Sigmoid colon (tissue), 7 donors: ENCODE measurements around the gene PRKCB. TPM values are rescaled to one million over a fixed set of nuclear protein-coding genes. Genes with fewer than 3 reads are reported as not detected.

Source experiments
- DNase-seq: peaks from one replicate; pipeline ENCODE4 v3.0.0-alpha.2; 2019
- H3K27ac ChIP-seq, 4 donors: fragments of 200-600 bp; sonication (generic); one replicate each; pipeline ENCODE4 v1.5.1; 2016 to 2019; ENCODE audit warnings: mild to moderate bottlenecking in 1 of 4
- H3K27me3 ChIP-seq, 3 donors: fragments of 200-600 bp; sonication (generic); one replicate each; pipeline ENCODE4 v1.5.1; 2019; ENCODE audit warnings: mild to moderate bottlenecking in 1 of 3
- H3K36me3 ChIP-seq, 4 donors: fragments of 200-600 bp; sonication (generic); one replicate each; pipeline ENCODE4 v1.5.1; 2016 to 2019
- H3K4me1 ChIP-seq, 4 donors: fragments of 200-600 bp; sonication (generic); one replicate each; pipeline ENCODE4 v1.5.1; 2017 to 2019
- H3K4me3 ChIP-seq, 4 donors: fragments of 200-600 bp; sonication (generic); one replicate each; pipeline ENCODE4 v1.5.1; 2017 to 2019; ENCODE audit warnings: mild to moderate bottlenecking in 2 of 4, moderate library complexity in 1 of 4
- H3K9me3 ChIP-seq, 4 donors: fragments of 200-600 bp in 3 of 4; sonication (generic) in 3 of 4; one replicate each; pipeline versions ENCODE4 v1.5.1 to v1.6.1; 2013 to 2019
- EP300 ChIP-seq, 4 donors: sonication (generic); formaldehyde crosslinking; IDR thresholded peaks; one replicate each; pipeline ENCODE4 v1.6.1; 2017; ENCODE audit warnings: antibody characterized with exemption in 4 of 4
- POLR2A ChIP-seq, 2 donors: fragments of 450-650 bp; IDR thresholded peaks; one replicate each; pipeline ENCODE4 v1.6.1; 2016; ENCODE audit warnings: antibody characterized with exemption in 2 of 2, mild to moderate bottlenecking in 2 of 2, moderate library complexity in 2 of 2
- POLR2AphosphoS5 ChIP-seq, 4 donors: sonication (generic); formaldehyde crosslinking; IDR thresholded peaks; one replicate each; pipeline ENCODE4 v1.6.1; 2017; ENCODE audit warnings: antibody characterized with exemption in 4 of 4
- WGBS, 2 donors: extraction: QIAGEN DNeasy Blood & Tissue Kit; methylation state at CpG; one replicate each; pipeline ENCODE4 v1.1.7; 2013; 5-methylcytosine and 5-hydroxymethylcytosine counted together
- intact Hi-C: fragments of 100-400 bp; cut with DNase I; formaldehyde crosslinking; loops from one replicate; pipeline ENCODE4 v1.15.1; 2023
- polyA plus RNA-seq, 3 donors: library from polyadenylated mRNA; stranded (reverse); fragments of 200-250 nt; gene quantifications; one replicate each; pipeline ENCODE4 v1.2.3, GENCODE V29; 2013
- small RNA-seq, 3 donors: library from RNA; depleted of rRNA; stranded (forward); fragments of <200 nt; gene quantifications; one replicate each; pipeline ENCODE3, GENCODE V24; 2016
- total RNA-seq, 4 donors: library from RNA; depleted of rRNA; stranded (reverse); fragments of >200 nt; gene quantifications; one replicate each; pipeline ENCODE4 v1.1.0, GENCODE V29; 2016
- TF ChIP-seq, protein P1 (sequence below), 4 experiments: fragments of 450-650 bp in 3 of 4; fragments of 200-600 bp in 1 of 4; IDR thresholded peaks; one replicate each; pipeline ENCODE4 v1.5.1; 2016 to 2019; ENCODE audit warnings: antibody characterized with exemption in 4 of 4, mild to moderate bottlenecking in 3 of 4, moderate library complexity in 2 of 4
- donor health status: healthy with polysubstance abuse.
- donor health status: Bipolar disorder and iron deficiency.
- donor health status: healthy.

The PRKCB gene
- total and polyA plus RNA-seq, 7 donors, result 3.0 to 43.8 (median 21.4) TPM

DNA sequence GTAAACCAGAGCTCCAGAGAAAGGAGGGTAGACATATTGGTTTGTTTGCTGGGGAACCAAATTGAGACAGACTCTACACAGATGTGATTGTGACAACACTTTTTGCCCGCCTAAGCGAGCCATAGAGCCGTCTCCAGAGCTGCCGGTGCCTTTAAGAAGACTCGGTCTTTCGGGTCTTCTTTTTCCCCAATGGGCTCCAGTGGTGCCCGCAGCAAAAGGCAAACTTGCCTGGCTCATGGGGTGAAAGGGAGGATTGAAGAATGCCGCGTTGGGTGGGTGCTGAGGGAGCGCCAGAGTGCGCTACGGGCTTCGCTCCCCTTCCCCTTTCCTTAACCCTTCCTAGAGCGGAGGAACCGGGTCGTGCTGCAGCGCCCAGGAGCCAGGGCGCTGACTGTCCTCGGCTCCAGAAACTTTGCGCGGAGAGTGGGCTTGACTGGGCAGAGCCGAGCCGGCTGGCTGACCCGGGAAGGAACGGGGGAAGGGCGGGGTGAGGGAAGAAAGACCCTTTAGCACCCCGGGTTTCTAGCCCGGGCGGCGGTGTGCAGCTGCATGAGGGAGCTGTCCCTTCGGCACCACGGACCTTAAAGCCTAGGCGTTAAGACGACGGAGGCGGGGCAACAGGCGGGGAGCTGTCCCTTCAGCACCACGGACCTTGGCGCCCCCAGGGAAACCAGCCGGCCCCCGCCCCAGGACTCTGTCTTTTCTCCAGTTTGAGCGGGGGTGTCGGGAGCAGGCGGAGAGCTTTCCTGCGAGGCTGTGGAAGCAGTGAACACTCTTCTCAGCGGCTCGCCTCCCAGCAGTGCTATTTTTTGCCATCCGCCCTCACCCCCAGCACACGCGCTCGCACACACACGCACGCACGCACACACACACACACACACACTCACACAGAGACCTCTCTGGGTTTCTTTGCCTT lies 419.9 kb downstream of the PRKCB start, which contains the start of gene CACNG3:
Gene CACNG3, plus strand, starts transcription at position 880 of the 916 bp plus-strand sequence. CDS start 420 bp downstream, outside the sequence.
- WGBS, 2 donors, result 7 to 19% methylated on average over 54 of the region's 54 CpGs
- Histone ChIP-seq H3K9me3 (no peaks in the 10 kb centered on the region), H3K27me3 (peaks cover 5 to 63% (median 36%) of the 10 kb centered on the region in 3 donors), H3K4me3 (no peak within 1 kb of the TSS), H3K27ac (no peak within 1 kb of the TSS), H3K4me1 (peaks cover 0 to 5% (median 0%) of the 10 kb centered on the region in 4 donors), H3K36me3 (no peaks in the 10 kb centered on the region)
- TF ChIP-seq, protein P1, sequence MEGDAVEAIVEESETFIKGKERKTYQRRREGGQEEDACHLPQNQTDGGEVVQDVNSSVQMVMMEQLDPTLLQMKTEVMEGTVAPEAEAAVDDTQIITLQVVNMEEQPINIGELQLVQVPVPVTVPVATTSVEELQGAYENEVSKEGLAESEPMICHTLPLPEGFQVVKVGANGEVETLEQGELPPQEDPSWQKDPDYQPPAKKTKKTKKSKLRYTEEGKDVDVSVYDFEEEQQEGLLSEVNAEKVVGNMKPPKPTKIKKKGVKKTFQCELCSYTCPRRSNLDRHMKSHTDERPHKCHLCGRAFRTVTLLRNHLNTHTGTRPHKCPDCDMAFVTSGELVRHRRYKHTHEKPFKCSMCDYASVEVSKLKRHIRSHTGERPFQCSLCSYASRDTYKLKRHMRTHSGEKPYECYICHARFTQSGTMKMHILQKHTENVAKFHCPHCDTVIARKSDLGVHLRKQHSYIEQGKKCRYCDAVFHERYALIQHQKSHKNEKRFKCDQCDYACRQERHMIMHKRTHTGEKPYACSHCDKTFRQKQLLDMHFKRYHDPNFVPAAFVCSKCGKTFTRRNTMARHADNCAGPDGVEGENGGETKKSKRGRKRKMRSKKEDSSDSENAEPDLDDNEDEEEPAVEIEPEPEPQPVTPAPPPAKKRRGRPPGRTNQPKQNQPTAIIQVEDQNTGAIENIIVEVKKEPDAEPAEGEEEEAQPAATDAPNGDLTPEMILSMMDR (IDR thresholded peaks at IDR 0.05), result no peak
- TF ChIP-seq EP300 (IDR thresholded peaks at IDR 0.05) (no peak), POLR2AphosphoS5 (IDR thresholded peaks at IDR 0.05) (no peak), POLR2A (IDR thresholded peaks at IDR 0.05) (no peak)
- intact Hi-C loops, result loop anchor here (5.0 kb wide), 1 partner anchor 213 kb away; no protein-coding TSS in a partner anchor
- no peak for DNase-seq

GRCh38 chr16:24257958-24258357 lies 422.2 kb downstream of the PRKCB start:
- H3K27me3 ChIP-seq, result peaks cover 5 to 63% (median 36%) of the 10 kb centered on the region in 3 donors

GRCh38 chr16:24258791-24259190 lies 423.0 kb downstream of the PRKCB start:
- intact Hi-C loops, result loop anchor here (5.0 kb wide), 1 partner anchor 216 kb away; no protein-coding TSS in a partner anchor
- 71 to 75% methylated on average over 1 of the region's 1 CpG for WGBS, 2 donors
- Histone ChIP-seq H3K36me3 (no peaks in the 10 kb centered on the region), H3K27ac (no peak overlapping the region), H3K9me3 (no peaks in the 10 kb centered on the region), H3K4me1 (peaks cover 0 to 5% (median 0%) of the 10 kb centered on the region in 4 donors), H3K27me3 (peaks cover 5 to 55% (median 29%) of the 10 kb centered on the region in 3 donors), H3K4me3 (no peak overlapping the region)
- TF ChIP-seq EP300 (IDR thresholded peaks at IDR 0.05) (no peak), POLR2A (IDR thresholded peaks at IDR 0.05) (no peak), POLR2AphosphoS5 (IDR thresholded peaks at IDR 0.05) (no peak)
- TF ChIP-seq, protein P1 (IDR thresholded peaks at IDR 0.05), result no peak
- DNase-seq, result no peak

More at GRCh38 chr16:24257958-24258357, 422.2 kb downstream of the PRKCB start:
- DNase-seq, result no peak
- Histone ChIP-seq H3K4me1 (peaks cover 0 to 5% (median 0%) of the 10 kb centered on the region in 4 donors), H3K27ac (no peak overlapping the region), H3K9me3 (no peaks in the 10 kb centered on the region), H3K4me3 (no peak overlapping the region), H3K36me3 (no peaks in the 10 kb centered on the region)
- 44 to 53% methylated on average over 5 of the region's 5 CpGs for WGBS, 2 donors
- TF ChIP-seq, protein P1 (IDR thresholded peaks at IDR 0.05), result no peak
- TF ChIP-seq EP300 (IDR thresholded peaks at IDR 0.05) (no peak), POLR2AphosphoS5 (IDR thresholded peaks at IDR 0.05) (no peak), POLR2A (IDR thresholded peaks at IDR 0.05) (no peak)
- intact Hi-C loops, result loop anchor here (5.0 kb wide), 1 partner anchor 216 kb away; no protein-coding TSS in a partner anchor

DNA sequence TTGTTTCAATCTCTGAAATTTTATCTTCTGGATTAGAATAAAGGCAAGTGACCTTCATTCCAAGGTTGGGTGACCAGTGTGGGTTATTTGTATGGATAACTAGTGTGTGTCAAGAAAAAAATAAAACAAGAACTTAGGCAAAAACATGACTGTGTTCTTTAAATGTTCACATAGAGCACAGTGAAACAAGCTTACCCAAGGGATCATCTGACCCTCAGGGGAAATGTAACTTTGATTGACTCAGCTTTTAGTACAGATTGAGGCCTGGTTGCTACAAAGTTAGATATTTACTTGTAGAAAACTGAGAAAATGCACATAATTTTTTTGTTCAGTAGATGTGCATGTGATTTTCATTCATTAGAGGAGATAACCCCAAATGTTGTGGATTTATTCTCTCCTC lies 427.0 kb downstream of the PRKCB start:
- no peak for DNase-seq
- no peaks in the 10 kb centered on the region for H3K36me3 ChIP-seq
- H3K4me1 ChIP-seq, result no peaks in the 10 kb centered on the region
- no peaks in the 10 kb centered on the region for H3K9me3 ChIP-seq
- no peak overlapping the region for H3K4me3 ChIP-seq
- TF ChIP-seq POLR2AphosphoS5 (IDR thresholded peaks at IDR 0.05) (no peak), EP300 (IDR thresholded peaks at IDR 0.05) (no peak), POLR2A (IDR thresholded peaks at IDR 0.05) (no peak)
- TF ChIP-seq, protein P1 (IDR thresholded peaks at IDR 0.05), result no peak
- H3K27ac ChIP-seq, result no peak overlapping the region
- H3K27me3 ChIP-seq, result peaks cover 0 to 15% (median 3%) of the 10 kb centered on the region in 3 donors
- intact Hi-C loops, result no loop called here

Small RNAs within 50 kb of the gene (small RNA-seq; reads per million reads assigned to genes)
- 0 reads per million in 3 donors for gene MIR1273H

Other genes starting within 250 kb of the PRKCB start
- 100 to 1,000 TPM; 101 to 179 (median 159) TPM for gene NDUFAB1, start 239.7 kb upstream of the PRKCB start, total RNA-seq
- gene NDUFAB1, start 239.7 kb upstream of the PRKCB start, polyA plus RNA-seq, result 100 to 1,000 TPM; 283 to 398 (median 297) TPM
- 10 to 100 TPM in 2 of 4 donors, 1 to 10 TPM in 2; 7.5 to 11.2 (median 9.4) TPM for gene PALB2, start 194.7 kb upstream of the PRKCB start, total RNA-seq
- gene PALB2, start 194.7 kb upstream of the PRKCB start, polyA plus RNA-seq, result 1 to 10 TPM; 7.2 to 8.7 (median 7.4) TPM
- gene DCTN5, start 194.5 kb upstream of the PRKCB start, total RNA-seq, result 10 to 100 TPM; 24.1 to 41.4 (median 34.1) TPM
- 10 to 100 TPM; 13.2 to 31.0 (median 28.4) TPM for gene DCTN5, start 194.5 kb upstream of the PRKCB start, polyA plus RNA-seq
- 1 to 10 TPM in 3 of 4 donors, under 1 TPM in 1; 0.82 to 5.2 (median 3.0) TPM for gene PLK1, start 157.1 kb upstream of the PRKCB start, total RNA-seq
- gene PLK1, start 157.1 kb upstream of the PRKCB start, polyA plus RNA-seq, result 10 to 100 TPM in 1 of 3 donors, 1 to 10 TPM in 2; 2.4 to 37.0 (median 9.0) TPM
- 1 to 10 TPM in 1 of 4 donors, under 1 TPM in 1, not detected in 2; 0.36 to 1.9 TPM for gene ERN2, start 122.8 kb upstream of the PRKCB start, total RNA-seq
- gene ERN2, start 122.8 kb upstream of the PRKCB start, polyA plus RNA-seq, result 100 to 1,000 TPM in 1 of 3 donors, 10 to 100 TPM in 2; 19.9 to 123 (median 33.0) TPM
- under 1 TPM in 1 of 4 donors, not detected in 3; 0.28 TPM for gene CHP2, start 81.0 kb upstream of the PRKCB start, total RNA-seq
- 100 to 1,000 TPM in 2 of 3 donors, 10 to 100 TPM in 1; 57.9 to 385 (median 289) TPM for gene CHP2, start 81.0 kb upstream of the PRKCB start, polyA plus RNA-seq